DMS79 (cell line): ENCODE data around the gene POU2F1.

ENCODE experiments used
- DNase-seq: peaks from one replicate; lab custom pipeline; 2025; lab: John Stamatoyannopoulos, UW

POU2F1 gene

DNA sequence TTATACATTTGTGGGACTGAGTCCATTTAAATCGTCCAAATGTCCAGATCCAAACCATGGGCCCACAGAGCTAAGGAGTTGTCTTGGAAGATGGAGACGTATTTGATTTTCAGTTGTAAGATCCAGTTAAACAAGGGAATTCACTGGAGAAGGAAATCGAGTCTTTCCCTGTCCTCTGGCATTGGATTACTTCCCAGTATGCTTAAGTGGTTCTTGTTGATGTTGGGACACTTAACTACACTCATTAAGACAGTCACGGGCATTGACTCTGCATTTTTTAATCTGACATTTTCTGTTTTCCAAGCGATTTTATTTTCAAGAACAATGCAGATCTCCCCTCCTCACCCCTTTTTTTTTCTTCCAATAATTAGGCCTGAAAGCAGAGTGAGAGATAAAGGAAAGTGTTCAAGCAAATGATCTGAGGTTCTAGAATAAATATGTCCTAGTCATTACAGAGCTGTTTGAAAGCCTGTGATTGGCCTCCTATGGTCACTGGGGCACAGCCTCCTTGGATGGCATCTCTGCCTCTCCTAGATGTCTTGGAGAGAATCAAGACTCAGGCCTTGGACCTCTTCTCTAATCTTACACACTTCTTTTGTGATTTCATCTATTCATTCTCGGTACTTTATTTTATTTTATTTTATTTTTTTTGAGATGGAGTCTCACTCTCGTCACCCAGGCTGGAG is 248.7 kb downstream of the POU2F1 start:
- no peak for DNase-seq

DNA sequence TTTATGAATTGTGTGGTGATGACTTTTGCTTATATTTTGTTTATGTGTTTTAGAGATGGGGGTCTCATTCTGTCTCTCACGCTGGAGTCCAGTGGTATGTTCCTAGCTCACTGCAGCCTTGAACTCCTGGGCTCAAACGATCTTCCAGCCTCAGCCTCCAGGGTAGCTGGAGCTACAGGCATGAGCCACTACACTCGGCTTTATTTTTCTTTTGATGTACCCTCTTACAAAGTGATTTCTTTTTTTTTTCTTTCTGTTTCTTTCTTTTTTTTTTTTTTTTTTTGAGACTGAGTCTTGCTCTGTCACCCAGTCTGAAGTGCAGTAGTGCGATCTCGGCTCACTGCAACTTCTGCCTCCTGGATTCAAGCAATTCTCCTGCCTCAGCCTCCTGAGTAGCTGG is 250.9 kb downstream of the POU2F1 start:
- DNase-seq = no peak

DNA sequence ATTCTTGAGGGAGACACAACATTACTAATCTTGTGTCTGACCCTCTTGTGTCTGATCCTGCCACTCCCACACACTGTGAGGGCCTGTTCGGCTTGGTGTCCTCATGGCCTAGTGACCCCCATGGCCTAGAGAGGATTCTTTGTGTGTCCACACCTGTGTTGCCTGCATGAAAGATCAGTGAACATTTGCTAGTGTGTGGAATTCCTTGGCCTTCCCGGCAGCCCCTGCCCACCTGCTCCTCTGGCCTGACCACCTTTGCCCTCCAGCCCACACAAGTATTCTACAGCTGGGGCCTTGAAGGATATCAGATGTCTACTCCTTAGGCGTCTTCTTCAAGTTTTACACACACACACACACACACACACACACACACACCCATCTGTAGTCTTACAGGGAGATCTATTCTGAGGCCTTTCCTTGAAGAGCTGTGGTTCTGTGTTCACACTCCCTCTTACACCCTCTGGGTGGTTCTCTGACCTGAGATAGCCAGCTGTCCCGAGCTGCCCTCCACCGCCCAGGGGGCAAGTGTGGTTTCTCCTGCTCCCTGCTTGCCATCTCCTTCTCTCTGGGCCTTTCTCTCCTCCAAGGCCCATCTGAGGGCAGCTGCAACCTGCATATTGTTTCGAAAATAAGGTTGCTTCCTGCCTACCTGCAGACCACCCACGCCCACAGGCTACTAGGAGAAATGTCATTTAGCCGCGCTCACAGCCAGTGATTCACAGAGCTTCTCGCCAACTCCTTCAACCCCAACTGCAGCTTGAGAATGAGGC is 252.3 kb downstream of the POU2F1 start:
- DNase-seq = no peak

DNA sequence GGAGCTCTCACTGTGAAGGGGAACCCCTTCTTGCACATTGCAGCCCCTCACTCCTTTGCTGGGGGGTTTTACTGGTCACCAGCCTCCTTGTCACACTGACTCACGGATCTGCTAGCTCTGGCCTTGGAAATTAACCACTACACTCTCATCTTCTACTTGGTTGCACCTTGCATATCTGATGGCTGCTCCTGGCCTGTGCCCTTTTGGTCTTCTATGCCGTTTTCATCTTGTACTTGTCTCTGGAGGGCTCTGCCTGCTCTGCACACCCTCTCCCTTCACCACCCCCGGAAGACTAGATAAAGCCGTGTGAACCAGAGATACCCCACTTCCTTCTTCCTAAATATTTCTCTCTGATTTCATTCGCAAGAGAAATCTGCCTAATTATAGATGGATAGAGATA is 253.1 kb downstream of the POU2F1 start:
- no peak for DNase-seq

DNA sequence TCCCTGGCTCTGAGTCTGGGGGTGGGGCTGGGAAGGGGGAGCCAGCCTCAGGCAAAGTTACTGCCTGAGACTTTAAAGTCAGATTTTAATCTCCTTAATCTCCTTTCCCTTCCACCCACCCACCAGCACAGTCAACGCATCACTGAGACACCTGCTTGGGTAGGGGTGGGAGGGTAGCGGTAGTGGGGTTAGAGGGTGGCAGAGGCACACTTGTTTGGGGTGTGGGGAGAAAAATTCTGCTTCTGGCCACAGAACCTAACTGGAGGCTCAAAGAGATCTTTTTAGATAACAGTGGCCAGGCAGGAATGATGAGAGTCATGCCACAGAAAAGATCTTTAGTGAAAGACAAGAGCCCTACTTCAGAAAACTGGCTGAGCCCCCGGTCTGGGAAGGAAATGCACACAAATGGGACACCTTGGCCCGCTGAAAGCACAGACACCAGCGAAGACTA is 253.5 kb downstream of the POU2F1 start:
- no peak for DNase-seq

DNA sequence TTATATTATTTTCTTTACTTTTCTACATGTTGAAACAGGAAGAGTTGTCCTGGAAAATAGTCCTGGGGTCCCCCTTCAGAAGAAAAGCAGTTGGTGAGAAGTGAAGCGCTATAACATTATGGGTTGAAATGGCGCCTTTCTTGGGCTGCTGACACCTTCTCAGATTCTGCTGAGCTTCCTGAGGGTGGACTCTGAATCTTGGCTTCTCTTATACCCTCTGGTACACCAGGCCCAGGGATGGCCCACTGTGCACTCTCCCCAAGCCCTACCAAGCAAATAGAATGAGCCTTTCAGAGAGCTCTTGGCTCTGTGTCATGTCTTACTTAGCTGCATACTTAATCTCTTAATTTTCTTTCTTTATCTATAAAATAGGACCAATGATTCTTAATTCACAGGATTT is 255.4 kb downstream of the POU2F1 start:
- no peak for DNase-seq
